M059J (cell line): ENCODE results near the gene BANF2. TPM values are rescaled to one million over a fixed set of nuclear protein-coding genes. Genes with fewer than 3 reads are reported as not detected.

Experiments used
- DNase-seq: peaks from one replicate; pipeline ENCODE4 v3.0.0-alpha.2; 2012; ENCODE audit warnings: low read depth
- total RNA-seq: library from RNA; depleted of rRNA; stranded (reverse); fragments of >200 nt; shearing (Covaris generic); gene quantifications from 2 replicates; pipeline ENCODE4 v1.2.3, GENCODE V29; 2014

The BANF2 gene
- total RNA-seq, 1 experiment from 2014 or later = not detected

- DNase-seq = no peak
Measured at GRCh38 chr20:17664025-17664633, 35.6 kb upstream of the BANF2 start.

- DNase-seq = no peak
Measured at GRCh38 chr20:17665756-17666155, 34.0 kb upstream of the BANF2 start.

GRCh38 chr20:17666481-17666880, 33.3 kb upstream of the BANF2 start:
- DNase-seq = no peak

GRCh38 chr20:17667445-17667844, 32.3 kb upstream of the BANF2 start:
- no peak for DNase-seq

GRCh38 chr20:17668432-17668831, 31.3 kb upstream of the BANF2 start:
- DNase-seq = no peak

- no peak for DNase-seq
Measured at GRCh38 chr20:17669306-17669931, 30.3 kb upstream of the BANF2 start.

- DNase-seq = no peak
Measured at GRCh38 chr20:17671011-17671410, 28.8 kb upstream of the BANF2 start.

- no peak for DNase-seq
Measured at GRCh38 chr20:17671565-17671964, 28.2 kb upstream of the BANF2 start.

- no peak for DNase-seq
Measured at GRCh38 chr20:17673084-17673483, 26.7 kb upstream of the BANF2 start.

- no peak for DNase-seq
Measured at GRCh38 chr20:17674722-17675518, 24.8 kb upstream of the BANF2 start.

GRCh38 chr20:17675519-17676377, 24.0 kb upstream of the BANF2 start:
- no peak for DNase-seq

GRCh38 chr20:17676378-17676759, 23.4 kb upstream of the BANF2 start:
- DNase-seq = no peak

- DNase-seq = no peak
Measured at GRCh38 chr20:17676942-17677341, 22.8 kb upstream of the BANF2 start.

- DNase-seq = no peak
Measured at GRCh38 chr20:17678295-17678694, 21.5 kb upstream of the BANF2 start.

- DNase-seq = no peak
Measured at GRCh38 chr20:17678886-17679285, 20.9 kb upstream of the BANF2 start.

GRCh38 chr20:17679941-17680835, 19.6 kb upstream of the BANF2 start:
- peak; percentile 71 for DNase-seq

GRCh38 chr20:17680836-17681725, 18.7 kb upstream of the BANF2 start:
- DNase-seq = peak; percentile 73

GRCh38 chr20:17681726-17682102, 18.1 kb upstream of the BANF2 start:
- no peak for DNase-seq

GRCh38 chr20:17682103-17682888, 17.5 kb upstream of the BANF2 start, which contains the start of gene RRBP1:
TSS of gene RRBP1 (minus strand) at chr20:17682242. CDS start at chr20:17660507, 21,735 bp downstream.
- peak; percentile 99 for DNase-seq
